DOHH2 (cell line): ENCODE data around the gene ITPR1.

Experiments used
- CTCF ChIP-seq: fragments of 200-600 bp; sonication (generic); IDR thresholded peaks from one replicate; pipeline ENCODE4 v1.5.1; 2014; ENCODE audit warnings: antibody characterized with exemption, mild to moderate bottlenecking, low read depth, low read length; ENCODE audit not compliant: poor library complexity, severe bottlenecking
- EZH2phosphoT487 ChIP-seq: fragments of 200-600 bp; sonication (generic); IDR thresholded peaks from 2 replicates; pipeline ENCODE4 v1.6.1; 2017; ENCODE audit warnings: borderline replicate concordance, mild to moderate bottlenecking, antibody characterized with exemption, low read length, moderate library complexity, mixed read lengths

GRCh38 chr3:4778740-4779139 lies 285.6 kb downstream of the ITPR1 start:
- TF ChIP-seq CTCF = no peak
- TF ChIP-seq EZH2phosphoT487 = no peak
